Adrenal gland (tissue), 19 donors: ENCODE measurements around the gene CTAG2. TPM values are rescaled to one million over a fixed set of nuclear protein-coding genes. Genes with fewer than 3 reads are reported as not detected.
"Not testable (repeated sequence)": the region's sequence is repeated elsewhere in the genome, so short reads cannot be mapped to it uniquely, and the experiment has no call there.

ENCODE experiments used
- DNase-seq, 7 donors: peaks; one replicate each; pipeline ENCODE4 v3.0.0-alpha.2; 2019 to 2020
- H3K27ac ChIP-seq, 5 donors: fragments of 200-600 bp; sonication (generic) in 4 of 5; 1 replicate in 3 of 5; 2 replicates in 2 of 5; pipeline versions ENCODE4 v1.5.1 to v1.8.0; 2016 to 2020; ENCODE audit warnings: mild to moderate bottlenecking in 1 of 5
- H3K27me3 ChIP-seq: fragments of 200-600 bp; 2 replicates; pipeline ENCODE4 v1.8.0; 2021
- H3K36me3 ChIP-seq, 2 donors: fragments of 200-600 bp; replicated peaks in 1 of 2; 1 replicate in 1 of 2; 2 replicates in 1 of 2; pipeline versions ENCODE4 v1.5.1 to v1.8.0; 2018 to 2022
- H3K4me1 ChIP-seq, 2 donors: fragments of 200-600 bp; replicated peaks in 1 of 2; 1 replicate in 1 of 2; 2 replicates in 1 of 2; pipeline versions ENCODE4 v1.5.1 to v1.8.0; 2018 to 2021
- H3K4me3 ChIP-seq, 4 donors: fragments of 200-600 bp; sonication (generic) in 3 of 4; one replicate each; pipeline ENCODE4 v1.5.1; 2016 to 2018
- H3K9me3 ChIP-seq, 3 donors: fragments of 200-600 bp; sonication (generic) in 1 of 3; replicated peaks in 1 of 3; 1 replicate in 2 of 3; 2 replicates in 1 of 3; pipeline versions ENCODE4 v1.5.1 to v1.8.0; 2016 to 2021
- CTCF ChIP-seq, 6 experiments: fragments of 450-650 bp in 4 of 6; fragments of 200-600 bp in 2 of 6; sonication (generic) in 1 of 6; IDR thresholded peaks; 1 replicate in 5 of 6; 2 replicates in 1 of 6; pipeline versions ENCODE4 v1.5.1 to v1.8.0; 2016 to 2021; ENCODE audit warnings: antibody characterized with exemption in 6 of 6, mild to moderate bottlenecking in 2 of 6, moderate library complexity in 1 of 6
- POLR2A ChIP-seq, 2 donors: fragments of 450-650 bp; IDR thresholded peaks; one replicate each; pipeline ENCODE4 v1.6.1; 2017; ENCODE audit warnings: antibody characterized with exemption in 2 of 2, mild to moderate bottlenecking in 2 of 2, moderate library complexity in 1 of 2
- WGBS, 4 donors: extraction: QIAGEN DNeasy Blood & Tissue Kit in 2 of 4; methylation state at CpG; one replicate each; pipeline versions ENCODE4 v1.1.5 to v1.1.7; 2013 to 2017; 5-methylcytosine and 5-hydroxymethylcytosine counted together
- intact Hi-C, 2 donors: fragments of 100-400 bp; cut with DNase I; formaldehyde crosslinking; loops; one replicate each; pipeline versions ENCODE4 v1.14.1 to v1.15.0; 2022 to 2023
- long read RNA-seq, 10 donors: library from polyadenylated mRNA in 3 of 10; unstranded in 2 of 10; stranded (forward) in 1 of 10; transcript quantifications; one replicate each; pipeline ENCODE4 v2.0.0 and lab custom pipeline, GENCODE V29; 2021 to 2026
- polyA plus RNA-seq, 3 donors: library from polyadenylated mRNA; stranded (reverse); fragments of 200-250 nt in 2 of 3; fragments of 350-450 nt in 1 of 3; fragmentation: Illumina TruSeq in 1 of 3; extraction: RNeasy Lipid Tissue Mini Kit (QIAGEN cat#74804) in 1 of 3; gene quantifications; one replicate each; pipeline ENCODE4 v1.2.3, GENCODE V29; 2013 to 2014
- total RNA-seq, 9 donors: library from RNA; depleted of rRNA in 4 of 9; stranded (reverse); fragments of >200 nt in 4 of 9; fragments of 120-200 nt in 1 of 9; fragmentation: NEBNext Ultra II Directional in 1 of 9; extraction: Animal tissue kit (Norgen Biotek cat#: 25700) in 1 of 9; gene quantifications; one replicate each; pipeline versions ENCODE4 v1.1.0 to v1.2.4, GENCODE V29; 2013 to 2023
- donor health status: healthy with polysubstance abuse.
- donor health status: Bipolar disorder and iron deficiency.
- donor health status: DM: yes; HTN: yes; CAD: no.
- donor health status: DM: no; HTN: no; CAD: no.
- donor health status: DM: no; HTN: no; CAD: no.
- donor health status: DM: yes; HTN: yes; CAD: no.

Gene CTAG2
- total RNA-seq (1 to 10 TPM in 1 of 9 donors, not detected in 8; 5.5 TPM), polyA plus RNA-seq (1 to 10 TPM in 1 of 3 donors, under 1 TPM in 1, not detected in 1; 0.79 to 7.2 TPM)
- long read RNA-seq, donor 1 = 0 reads
- long read RNA-seq, donor 2 = 0 reads
- long read RNA-seq, donor 3 = 0 reads
- long read RNA-seq, donor 4 = 0 reads
- long read RNA-seq, donor 5 = 0 reads
- long read RNA-seq, donor 6 = 0 reads
- long read RNA-seq, donor 7 = 0 reads
- long read RNA-seq, donor 8 = 0 reads
- long read RNA-seq, donor 9 = 0 reads
- long read RNA-seq, donor 10 = 0 reads

- H3K36me3 ChIP-seq, H3K27ac ChIP-seq, H3K9me3 ChIP-seq, intact Hi-C loops, H3K4me1 ChIP-seq, H3K4me3 ChIP-seq, DNase-seq, H3K27me3 ChIP-seq: not testable (repeated sequence)
- no CpG with 5 or more reads among the region's 27 CpGs for WGBS, 4 donors
These were observed at the start of gene CTAG2 for GRCh38 chrX:154653413-154653812. Gene CTAG2 (minus strand): TSS chrX:154653579. CDS start chrX:154653515, 64 bp downstream.

DNA sequence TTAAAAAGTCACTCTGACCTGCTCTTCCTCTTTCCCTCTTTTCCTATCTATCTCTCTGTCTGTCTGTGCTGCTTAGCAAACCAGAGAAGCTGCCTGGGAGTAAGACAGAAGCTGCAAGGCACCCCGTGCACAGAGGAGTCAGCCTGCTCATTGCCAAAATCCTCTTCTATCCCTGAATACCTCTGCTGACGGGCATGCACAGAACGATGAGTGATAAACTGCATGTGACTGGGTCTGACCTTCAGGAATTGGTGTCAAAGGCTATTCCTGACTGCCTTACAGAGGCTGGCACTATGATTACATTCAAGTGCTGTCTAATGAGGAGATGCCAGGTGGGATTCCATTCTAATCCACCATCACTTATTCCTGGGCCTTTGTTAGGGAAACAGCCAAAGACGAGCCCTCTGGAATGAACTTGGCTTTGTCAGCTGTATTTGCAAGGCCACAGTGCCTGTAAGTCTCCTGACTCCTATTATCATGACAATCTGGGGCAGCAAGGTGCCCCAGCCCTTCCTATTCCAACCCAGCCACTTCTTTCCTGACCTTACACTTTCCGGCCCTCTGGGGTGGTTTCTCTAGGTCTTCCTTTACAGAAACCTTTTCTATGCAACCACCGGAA is 45.4 kb upstream of the CTAG2 start:
- H3K27me3 ChIP-seq = peaks cover 5% of the 10 kb centered on the region
- H3K4me3 ChIP-seq = no peak overlapping the region
- H3K27ac ChIP-seq = no peak overlapping the region
- H3K36me3 ChIP-seq = no peaks in the 10 kb centered on the region
- no peak for TF ChIP-seq CTCF (IDR thresholded peaks at IDR 0.05)
- intact Hi-C loops = no loop called here
- H3K4me1 ChIP-seq = peaks cover 0 to 5% of the 10 kb centered on the region in 2 donors
- DNase-seq = peak in 3 of 7 donors; percentile 10 to 38 (median 14)
- WGBS, 4 donors = 55 to 64% (median 61%) methylated on average over 4 to 6 of the region's 6 CpGs
- no peaks in the 10 kb centered on the region for H3K9me3 ChIP-seq

DNA sequence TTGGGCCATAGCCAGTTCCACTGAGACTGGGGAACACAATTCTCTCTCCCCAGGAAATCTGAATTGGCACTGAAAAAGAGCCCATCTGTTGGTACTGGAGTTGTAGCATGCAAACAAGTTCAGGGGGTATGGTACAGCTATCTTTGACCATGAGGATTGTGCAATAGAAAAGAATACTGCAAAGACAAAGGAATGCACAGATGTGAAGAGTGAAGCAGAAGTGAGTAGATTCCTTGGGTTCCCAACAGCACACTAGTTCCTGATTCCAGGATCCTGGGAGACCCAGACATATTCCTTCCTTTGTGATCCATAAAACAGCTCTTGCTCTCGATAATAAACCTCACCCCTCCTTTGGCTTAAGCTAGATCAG is 43.3 kb upstream of the CTAG2 start:
- H3K9me3 ChIP-seq = no peaks in the 10 kb centered on the region
- H3K36me3 ChIP-seq = no peaks in the 10 kb centered on the region
- H3K4me1 ChIP-seq = peaks cover 0 to 5% of the 10 kb centered on the region in 2 donors
- no peak for TF ChIP-seq POLR2A (IDR thresholded peaks at IDR 0.05)
- no peak for TF ChIP-seq CTCF (IDR thresholded peaks at IDR 0.05)
- WGBS, 4 donors = 72 to 100% (median 89%) methylated on average over 1 of the region's 1 CpG
- no peak overlapping the region for H3K4me3 ChIP-seq
- no peak for DNase-seq
- H3K27ac ChIP-seq = peak overlapping the region in 1 of 5 donors; percentile 29
- intact Hi-C loops = no loop called here
- no peaks in the 10 kb centered on the region for H3K27me3 ChIP-seq

DNA sequence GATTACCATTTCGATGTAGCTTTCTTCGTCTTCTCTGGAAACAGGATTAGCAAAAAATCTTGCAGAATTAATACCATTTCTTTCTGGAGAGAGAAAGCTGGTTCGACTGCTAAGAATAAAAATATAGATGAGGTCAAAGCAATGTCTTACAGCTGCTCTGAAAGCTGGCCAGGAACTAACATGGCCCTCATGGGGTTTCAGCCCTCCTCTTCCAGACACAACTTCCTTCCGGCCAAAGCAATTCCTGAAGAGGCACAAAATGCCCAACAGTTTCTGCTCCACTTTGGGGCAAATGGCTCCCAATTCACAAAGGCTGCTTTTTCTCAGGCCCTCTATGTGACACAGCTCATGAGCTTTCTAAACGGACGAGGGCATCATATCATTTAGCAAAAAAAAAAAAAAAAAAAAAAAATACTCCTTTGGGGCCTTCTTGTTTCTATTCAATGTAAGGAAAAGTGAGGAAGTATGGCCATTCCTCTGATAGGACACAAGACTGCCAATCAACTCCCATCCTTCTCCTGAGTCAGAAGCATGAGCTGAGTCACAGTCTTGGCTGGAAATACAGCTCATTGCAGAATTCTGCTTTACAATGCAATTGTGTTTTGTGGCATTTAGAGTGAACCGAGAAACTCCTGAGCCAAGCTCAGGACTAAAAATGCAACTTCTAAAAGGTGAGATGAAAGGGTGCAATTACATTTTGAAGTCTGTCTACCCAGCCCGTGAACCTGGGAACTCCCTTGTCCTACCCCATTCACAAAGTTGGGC is 42.7 kb upstream of the CTAG2 start:
- TF ChIP-seq POLR2A (IDR thresholded peaks at IDR 0.05) = no peak
- TF ChIP-seq CTCF (IDR thresholded peaks at IDR 0.05) = no peak
- 55 to 69% (median 66%) methylated on average over 7 to 8 of the region's 8 CpGs for WGBS, 4 donors
- no peaks in the 10 kb centered on the region for H3K9me3 ChIP-seq
- no peaks in the 10 kb centered on the region for H3K36me3 ChIP-seq
- intact Hi-C loops = no loop called here
- no peak overlapping the region for H3K4me3 ChIP-seq
- no peaks in the 10 kb centered on the region for H3K27me3 ChIP-seq
- H3K27ac ChIP-seq = peak overlapping the region in 1 of 5 donors; percentile 29
- peak in 4 of 7 donors; percentile 32 to 35 (median 34) for DNase-seq
- peaks cover 0 to 5% of the 10 kb centered on the region in 2 donors for H3K4me1 ChIP-seq
